GM19023 (cell line): ENCODE data around the gene ASCC3.
"Not testable (repeated sequence)": the region's sequence is repeated elsewhere in the genome, so short reads cannot be mapped to it uniquely, and the experiment has no call there.

Source experiments
- ATAC-seq: cut with Tn5 transposase; IDR thresholded peaks from one replicate; pipeline ENCODE4 v1.9.1; 2021; ENCODE audit warnings: mild to moderate bottlenecking, moderate library complexity; ENCODE audit not compliant: unreplicated experiment

ASCC3 gene

DNA sequence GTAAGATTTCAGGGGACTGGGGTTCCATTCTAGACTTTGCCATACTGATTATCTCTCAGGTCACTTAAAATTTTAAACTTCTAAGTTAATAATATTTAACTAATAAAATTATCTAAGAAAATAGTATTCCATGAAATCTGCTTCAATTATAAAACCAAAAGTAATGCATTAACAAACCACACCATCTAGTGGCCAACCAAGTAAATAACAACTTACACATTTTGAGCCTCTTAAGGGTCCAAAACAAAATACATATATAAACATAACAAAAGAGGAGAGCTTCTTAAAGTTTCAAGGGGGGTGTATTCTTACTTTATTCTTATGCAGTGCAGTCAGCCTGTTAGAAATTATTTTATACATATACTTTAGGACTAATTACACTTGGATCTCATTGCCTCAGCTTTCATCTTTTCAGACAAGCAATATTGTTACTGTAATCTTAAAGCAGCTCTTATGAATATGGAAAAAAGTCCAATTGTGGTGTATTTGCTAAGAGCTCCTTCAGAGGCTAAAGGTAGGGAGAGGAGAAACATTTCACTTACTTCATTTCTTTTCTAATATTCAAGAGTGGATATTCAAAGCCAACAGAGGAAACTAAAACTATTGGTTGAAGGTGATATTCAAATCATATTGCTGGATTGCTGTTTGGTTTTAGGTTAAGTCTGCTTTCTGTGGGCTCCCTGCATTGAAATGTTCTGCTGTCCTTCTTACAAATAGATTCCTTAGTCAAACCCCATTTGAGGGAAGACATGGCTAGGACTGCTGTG lies 216.7 kb downstream of the ASCC3 start:
- ATAC-seq, result peak; percentile 33

DNA sequence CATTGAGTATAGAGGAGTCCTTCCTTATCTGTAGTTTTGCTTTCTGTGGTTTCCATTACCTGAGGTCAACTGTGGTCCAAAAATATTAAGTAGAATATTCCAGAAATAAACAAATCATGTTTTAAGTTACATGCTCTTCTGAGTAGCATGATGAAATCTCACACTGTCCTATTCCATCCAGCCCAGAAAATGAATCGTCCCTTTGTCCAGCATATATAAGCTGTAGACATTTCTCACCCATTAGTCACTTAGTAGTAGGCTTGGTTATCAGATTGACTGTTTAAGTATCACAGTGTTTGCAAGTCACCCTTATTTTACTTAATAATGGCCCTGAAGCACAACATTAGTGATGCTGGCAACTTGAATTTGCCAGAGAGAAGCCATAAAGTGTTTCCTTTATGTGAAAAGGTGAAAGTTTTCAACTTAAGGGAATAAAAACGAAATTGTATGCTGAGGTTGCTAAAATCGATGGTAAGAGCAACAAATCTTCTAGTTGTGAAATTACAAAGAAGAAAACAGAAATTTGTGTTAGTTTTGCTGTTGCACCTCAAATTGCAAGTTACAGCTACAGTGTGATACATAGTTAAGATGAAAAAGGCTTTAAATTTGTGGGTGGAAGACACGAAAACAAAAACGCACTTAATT lies 217.8 kb downstream of the ASCC3 start:
- no peak for ATAC-seq

DNA sequence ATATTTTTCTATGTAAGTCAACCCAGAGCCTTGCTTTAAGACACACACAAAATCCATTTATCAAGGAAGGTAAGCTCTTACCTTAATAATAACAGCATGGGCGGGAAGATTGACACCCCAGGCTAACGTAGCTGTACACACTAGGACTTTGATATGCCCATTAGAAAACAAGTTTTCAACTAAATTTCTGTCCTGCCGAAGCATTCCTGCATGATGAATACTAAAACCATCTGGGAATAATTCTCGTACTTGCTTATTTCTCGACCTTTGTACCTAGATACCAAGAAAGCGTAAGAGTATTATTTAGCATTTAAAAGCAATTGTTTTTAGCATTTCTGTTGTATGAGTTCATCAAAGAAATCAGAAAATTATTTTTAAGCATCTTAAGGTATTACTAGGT lies 218.9 kb downstream of the ASCC3 start:
- no peak for ATAC-seq

DNA sequence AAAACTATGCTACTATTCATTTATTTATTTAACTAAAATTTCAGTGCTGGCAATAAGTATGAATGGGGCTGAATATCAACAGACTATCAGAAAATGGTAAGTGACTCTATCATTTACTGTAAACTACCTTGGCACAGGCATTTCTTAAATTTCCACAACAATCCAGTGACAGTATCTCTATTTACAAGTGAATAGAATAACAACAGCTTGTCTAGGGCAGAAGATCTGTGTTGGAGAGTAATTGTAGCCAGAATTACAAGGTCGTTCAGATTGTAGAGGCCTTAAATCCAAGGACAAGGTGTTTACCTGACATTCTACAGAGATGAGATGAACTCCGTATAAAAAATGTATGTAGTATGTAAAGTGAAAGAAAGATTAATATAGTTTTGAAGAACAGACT lies 222.6 kb downstream of the ASCC3 start:
- no peak for ATAC-seq

DNA sequence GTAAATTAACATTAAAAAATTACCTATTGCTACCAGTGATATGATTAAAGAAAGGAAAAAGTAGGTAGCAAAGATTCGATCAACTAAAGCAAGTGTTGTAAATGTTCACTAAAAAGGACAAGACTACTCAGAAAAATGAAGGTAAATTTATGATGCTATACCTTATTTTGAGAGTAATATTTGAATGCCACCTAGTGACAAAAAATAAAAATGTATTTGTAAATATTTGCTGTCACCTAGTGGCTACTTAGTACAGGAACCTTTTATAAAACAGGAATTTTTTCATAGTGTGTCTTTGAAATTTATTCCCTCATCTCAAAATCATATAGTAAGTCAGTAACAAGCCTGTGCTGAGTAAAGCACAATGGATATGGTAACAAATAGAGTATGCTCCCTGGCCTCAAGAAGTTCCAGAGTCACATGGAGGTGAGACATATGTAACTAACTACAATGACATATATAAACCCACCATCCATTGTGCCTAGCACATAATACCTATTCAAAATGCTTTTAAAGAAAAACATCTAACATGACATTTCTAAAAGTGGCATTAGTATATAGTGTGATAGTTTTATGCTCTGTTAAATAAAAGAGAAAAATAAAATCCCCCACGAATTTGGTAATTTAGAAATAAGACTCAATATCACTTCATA lies 223.3 kb downstream of the ASCC3 start:
- ATAC-seq, result no peak

DNA sequence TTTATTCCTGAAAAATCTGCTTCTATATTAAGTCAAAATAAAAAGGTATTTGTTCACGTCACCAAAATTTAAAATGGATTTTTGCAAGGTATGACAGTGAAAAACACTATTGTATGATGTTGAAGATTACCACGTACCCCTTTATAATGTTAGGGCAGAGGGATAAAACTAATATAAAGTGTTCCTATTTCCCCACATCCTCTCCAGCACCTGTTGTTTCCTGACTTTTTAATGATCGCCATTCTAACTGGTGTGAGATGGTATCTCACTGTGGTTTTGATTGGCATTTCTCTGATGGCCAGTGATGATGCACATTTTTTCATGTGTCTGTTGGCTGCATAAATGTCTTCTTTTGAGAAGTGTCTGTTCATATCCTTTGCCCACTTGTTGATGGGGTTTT lies 240.0 kb downstream of the ASCC3 start:
- not testable (repeated sequence) for ATAC-seq

DNA sequence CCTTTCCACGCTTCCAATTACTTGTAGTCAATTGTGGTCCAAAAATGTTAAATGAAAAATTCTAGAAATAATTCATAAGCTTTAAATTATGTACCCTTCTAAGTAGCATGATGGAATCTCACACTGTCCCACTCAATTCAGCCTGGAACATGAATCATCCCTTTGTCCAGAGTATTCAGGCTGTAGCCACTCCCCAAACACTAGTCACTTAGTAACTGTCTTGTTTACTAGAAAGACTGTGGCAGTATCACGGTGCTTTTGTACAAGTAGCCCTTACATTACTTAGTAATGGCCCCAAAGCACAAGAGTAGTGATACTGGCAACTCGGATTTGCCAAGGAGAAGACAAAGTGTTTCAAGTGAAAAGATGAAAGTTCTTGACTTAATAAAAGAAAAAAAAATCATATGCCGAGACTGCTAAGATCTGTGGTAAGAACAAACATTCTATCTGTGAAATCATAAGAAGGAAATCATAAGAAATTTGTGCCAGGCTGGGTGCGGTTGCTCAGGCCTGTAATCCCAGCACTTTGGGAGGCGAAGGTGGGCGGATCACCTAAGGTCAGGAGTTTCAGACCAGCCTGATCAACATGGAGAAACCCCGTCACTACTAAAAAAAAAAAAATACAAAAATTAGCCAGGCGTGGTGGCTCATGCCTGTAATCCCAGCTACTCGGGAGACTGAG lies 247.9 kb downstream of the ASCC3 start:
- ATAC-seq, result no peak

DNA sequence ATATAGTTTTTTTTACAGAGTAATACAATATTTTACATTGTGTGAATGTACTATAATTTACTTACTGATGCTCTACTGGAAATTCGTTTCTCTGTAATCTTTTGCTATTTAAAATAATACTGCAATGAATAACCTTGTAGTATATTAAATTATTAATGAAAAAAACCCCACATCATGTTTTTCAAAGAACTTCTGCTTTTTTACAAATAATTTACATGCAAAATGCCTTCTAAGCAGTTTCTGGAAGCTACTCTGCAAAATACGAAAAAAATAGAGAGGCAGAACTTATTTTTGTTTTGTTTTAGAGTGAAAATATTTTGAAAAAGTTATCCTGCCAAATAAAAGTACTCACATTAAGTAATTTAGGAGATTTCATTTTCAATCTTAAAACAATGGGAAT lies 250.6 kb downstream of the ASCC3 start:
- ATAC-seq, result no peak

DNA sequence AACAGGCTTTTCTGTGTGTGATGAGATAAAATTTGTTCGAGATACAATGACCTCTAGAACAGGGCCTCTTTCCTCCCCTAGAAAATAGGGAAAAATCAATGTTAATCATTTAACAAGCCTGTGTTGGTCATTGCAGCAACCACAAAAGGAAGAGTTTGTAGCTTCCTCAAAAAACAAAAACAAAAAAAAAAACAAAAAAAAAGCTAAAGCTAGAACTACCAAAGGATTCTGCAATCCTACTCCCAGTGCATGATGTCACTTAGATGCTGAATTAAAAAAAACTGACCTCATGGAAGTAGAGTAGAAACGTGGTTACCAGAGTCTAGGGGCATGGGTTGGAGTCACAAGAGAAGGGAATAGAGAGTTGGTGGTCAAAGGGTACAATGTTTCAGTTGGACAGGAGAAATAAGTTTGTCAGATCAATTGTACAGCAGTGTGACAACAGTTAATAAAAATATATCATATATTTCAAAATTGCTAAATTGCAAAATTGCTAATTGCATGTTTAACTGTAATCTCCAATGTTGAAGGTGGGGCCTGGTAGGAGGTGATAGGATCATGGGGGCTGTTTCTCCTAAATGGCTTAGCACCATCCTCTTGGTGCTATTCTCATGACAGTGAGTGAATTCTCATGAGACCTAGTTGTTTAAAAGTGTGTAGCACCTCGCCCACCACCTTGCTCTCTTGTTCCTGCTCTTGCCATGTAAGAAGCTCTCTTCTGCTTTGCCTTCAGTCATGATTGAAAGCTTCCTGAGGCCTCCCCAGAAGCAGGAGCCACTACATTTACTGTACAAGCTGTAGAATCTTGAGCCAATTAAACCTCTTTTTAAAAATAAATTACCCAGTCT lies 253.0 kb downstream of the ASCC3 start:
- no peak for ATAC-seq

DNA sequence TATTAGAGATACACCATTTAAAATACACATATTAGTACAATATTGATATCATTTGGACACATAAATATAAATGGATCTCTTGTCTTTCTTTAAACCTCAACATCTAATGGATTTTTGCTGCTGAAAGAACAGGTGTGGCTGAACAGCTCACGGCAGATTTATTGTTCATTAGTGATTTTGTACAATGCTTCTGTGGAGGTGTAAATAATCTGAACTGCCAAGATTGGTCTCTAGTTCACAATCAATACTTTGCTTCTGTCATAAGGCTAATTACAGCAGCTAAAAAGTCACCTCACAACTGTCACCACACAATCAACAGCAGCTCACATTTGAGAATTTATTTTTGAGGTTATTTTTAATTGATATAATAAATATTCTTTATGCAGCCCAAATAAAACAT lies 254.4 kb downstream of the ASCC3 start:
- ATAC-seq, result no peak

DNA sequence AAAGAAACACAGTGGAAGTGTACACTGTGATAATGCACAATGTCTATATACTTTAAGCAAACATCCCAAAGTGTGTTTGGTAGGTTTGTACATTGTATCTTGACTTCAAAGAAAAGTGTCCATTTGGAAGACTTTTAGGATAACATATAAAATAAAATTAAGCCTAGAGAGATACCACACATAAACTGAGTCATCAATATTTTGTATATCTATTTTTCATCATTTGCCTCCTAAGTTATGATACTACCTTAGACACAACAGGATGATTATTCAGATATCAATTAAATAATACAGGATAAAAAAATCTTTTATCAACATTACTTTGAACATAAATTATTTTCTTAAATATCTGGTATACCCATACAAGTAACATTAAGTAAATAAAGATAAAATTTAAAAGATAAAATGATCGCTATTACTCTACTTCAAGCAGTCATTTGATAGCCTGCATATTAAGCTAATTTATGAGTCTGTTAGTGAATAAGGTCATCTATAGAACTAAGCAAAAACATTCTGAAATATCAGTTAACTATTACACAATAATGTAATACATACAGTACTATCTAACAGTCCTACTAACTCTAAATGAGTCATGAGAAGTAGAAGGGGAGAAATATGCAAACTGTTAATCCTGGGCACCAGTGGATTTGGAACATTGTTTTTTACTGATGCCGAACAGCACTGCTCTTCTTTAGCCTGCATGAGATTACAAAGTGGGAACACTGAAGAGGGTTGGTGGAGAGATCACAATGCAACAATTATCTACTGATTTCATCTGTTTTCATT lies 258.0 kb downstream of the ASCC3 start:
- ATAC-seq, result no peak

DNA sequence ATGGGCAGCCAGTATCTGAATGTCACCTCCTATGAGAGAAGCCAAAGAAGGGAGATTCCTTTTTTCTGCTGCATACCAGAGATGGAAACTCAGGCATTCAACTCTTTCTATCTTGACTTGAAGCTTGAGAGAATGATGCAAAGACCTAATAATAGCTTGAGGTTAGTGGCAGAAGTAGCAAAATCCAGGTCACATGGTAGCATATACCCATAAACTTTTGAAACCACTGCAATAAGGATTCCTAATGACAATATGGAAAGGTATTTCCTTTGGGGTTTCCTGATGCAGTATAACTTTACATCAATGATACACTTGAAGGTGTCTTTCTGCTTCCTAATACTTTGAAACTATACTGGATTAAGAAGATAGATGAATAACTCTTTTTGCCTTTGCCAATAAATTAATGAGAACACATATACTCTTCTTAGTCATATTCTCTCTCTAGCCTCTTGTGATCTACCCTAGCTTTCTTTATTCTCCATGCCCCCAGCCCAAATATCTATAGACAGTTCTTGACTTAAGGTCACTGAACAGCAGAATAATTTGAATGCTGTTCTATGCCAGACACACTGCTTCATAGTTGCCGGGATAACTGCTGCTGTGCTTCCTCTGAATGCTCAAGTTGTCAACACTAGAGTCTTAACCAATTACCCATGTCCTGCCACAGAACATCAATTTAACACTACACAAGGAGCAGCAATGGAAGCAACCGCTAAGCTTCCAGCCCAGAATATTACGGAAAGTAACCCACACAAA lies 260.9 kb downstream of the ASCC3 start:
- ATAC-seq, result no peak

DNA sequence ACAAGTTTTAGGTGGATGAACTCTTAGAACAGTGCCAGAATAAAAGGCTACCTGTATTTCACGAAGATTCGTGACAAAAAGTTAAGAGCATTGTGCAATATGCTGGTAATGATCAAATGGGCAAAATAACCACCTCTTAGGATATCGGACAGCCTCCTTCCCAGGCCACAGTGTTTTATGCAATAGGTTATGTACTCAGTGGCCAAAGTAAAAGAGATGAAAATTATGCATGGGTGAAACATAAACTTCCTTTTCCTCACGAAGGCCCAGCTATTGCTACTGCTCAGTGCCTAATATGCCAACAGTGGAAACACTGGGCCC lies 262.8 kb downstream of the ASCC3 start:
- ATAC-seq, result no peak

DNA sequence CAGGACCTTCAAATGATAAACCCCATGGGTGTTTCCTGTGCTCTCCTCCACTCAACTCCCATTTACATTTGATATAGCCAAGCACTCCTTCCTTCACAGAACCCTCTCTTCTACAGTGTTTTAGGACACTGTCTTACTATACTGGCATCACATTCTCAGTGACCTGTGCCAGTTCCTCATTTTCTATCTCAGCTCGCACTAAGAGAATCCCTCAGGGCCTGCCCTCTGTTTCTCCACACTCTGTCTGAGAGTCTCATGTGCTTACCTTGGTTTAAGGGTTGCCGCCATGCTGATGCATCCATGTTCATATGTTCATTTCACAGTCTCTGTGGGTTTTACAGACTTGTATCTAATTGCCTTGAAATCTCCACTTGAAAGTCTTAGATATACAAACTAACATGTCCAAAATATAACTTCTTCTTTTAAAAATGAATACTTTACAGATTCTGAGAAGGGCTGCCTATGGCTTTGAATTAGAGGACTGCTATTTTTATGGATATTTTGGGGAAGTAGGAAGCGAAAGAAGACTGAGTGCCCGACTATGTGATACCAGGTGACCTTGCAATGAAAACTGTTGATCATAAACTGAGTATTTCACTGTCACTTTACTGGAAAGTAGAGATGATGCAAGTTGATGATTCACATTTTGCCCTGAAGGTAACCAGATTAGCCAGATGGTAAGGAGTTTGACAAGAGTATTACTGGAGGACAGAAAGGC lies 263.3 kb downstream of the ASCC3 start:
- ATAC-seq, result no peak

DNA sequence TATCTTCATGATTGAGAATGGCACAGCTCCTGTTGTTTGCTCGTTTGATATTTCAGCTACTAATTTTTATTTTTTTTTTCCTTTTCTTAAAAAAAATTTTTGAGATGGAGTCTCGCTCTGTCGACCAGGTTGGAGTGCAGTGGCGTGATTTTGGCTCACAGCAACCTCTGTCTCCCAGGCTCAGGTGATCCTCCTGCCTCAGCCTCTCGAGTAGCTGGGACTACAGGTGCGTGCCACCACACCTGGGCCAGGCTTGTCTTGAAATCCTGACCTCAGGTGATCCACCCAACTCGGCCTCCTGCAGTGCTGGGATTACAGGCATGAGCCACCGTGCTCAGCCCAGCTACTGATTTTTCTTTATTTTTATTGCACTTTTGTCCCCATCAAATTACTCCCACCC lies 266.2 kb downstream of the ASCC3 start:
- ATAC-seq, result no peak

DNA sequence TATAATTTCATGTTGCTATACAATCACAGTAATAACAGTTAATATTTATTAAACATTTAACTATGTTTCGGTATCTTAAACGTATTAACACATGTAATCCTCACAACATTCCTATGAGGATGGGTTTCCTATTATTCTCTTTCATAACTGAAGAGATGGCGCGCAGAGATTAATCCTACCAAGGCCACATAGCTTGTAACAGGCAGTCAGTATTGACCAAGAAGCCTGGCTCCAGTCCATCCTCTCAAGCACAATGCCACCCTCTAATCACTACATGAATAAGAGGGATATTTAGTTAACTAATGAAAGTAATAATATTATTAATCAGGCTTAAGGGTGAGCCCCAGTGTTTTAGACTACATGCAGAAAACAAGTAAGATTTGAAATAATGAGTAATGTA lies 266.7 kb downstream of the ASCC3 start:
- no peak for ATAC-seq

DNA sequence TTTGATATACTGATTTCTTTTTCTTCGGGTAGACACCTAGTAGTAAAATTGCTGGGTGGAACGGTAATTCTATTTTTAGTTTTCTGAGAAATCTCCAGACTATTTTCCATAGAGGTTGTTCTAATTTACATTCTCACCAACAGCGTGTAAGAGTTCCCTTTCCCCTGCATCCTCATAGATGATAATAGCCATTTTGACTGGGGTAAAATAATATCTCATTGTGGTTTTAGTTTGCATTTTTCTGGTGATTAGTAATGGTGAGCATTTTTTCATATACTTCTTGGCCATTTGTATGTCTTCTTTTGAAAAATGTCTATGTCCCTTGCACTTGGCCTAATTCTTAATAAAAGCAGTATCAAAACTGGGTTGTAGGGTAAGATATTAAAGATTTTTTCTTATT lies 267.5 kb downstream of the ASCC3 start:
- ATAC-seq, result no peak

DNA sequence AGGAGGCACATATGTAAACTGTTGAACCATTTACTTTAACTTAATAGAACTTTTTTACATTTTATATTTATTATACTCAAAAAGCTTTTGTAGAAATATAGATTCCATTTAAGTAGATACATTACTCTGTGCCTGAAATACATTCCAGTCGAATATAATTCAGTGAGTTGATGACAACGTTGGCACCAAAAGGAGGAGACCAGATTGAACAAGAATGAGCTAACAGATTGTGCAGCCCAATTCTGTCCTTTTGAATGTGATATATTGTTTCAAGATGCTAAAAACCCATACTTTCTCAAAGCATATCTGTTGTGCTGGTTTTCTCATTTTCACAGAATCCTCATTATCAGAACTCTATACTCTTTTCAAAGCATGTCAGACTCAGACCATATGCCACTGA lies 269.0 kb downstream of the ASCC3 start:
- no peak for ATAC-seq
